H1 (cell line): ENCODE measurements around the gene TAAR9.

Source experiments
- CREB1 ChIP-seq: IDR thresholded peaks from 2 replicates; pipeline ENCODE4 v1.6.1; 2012; ENCODE audit warnings: inconsistent platforms
- POLR2A ChIP-seq, 2 experiments: IDR thresholded peaks; 1 replicate in 1 of 2; 2 replicates in 1 of 2; pipeline ENCODE4 v1.6.1; 2011; ENCODE audit warnings: low read depth in 2 of 2, low read length in 2 of 2, mild to moderate bottlenecking in 2 of 2; ENCODE audit errors: control extremely low read depth in 1 of 2
- RNF2 ChIP-seq: fragments of 200-900, 300-1000 bp; sonication (generic); IDR thresholded peaks from 2 replicates; pipeline ENCODE4 v1.7.1; 2016; ENCODE audit warnings: borderline replicate concordance, low read depth, mild to moderate bottlenecking, antibody characterized with exemption, low read length; ENCODE audit not compliant: poor library complexity, severe bottlenecking; ENCODE audit errors: missing control alignments
- RXRA ChIP-seq: IDR thresholded peaks from 2 replicates; pipeline ENCODE4 v1.6.1; 2011; ENCODE audit warnings: low read depth, mild to moderate bottlenecking, low read length, moderate library complexity; ENCODE audit not compliant: insufficient read depth
- TF ChIP-seq, protein P1 (sequence below), 3 experiments: IDR thresholded peaks; 1 replicate in 2 of 3; 2 replicates in 1 of 3; pipeline versions ENCODE4 v1.5.1 to v1.6.1; 2011; ENCODE audit warnings: low read length in 3 of 3, mild to moderate bottlenecking in 3 of 3, inconsistent platforms in 2 of 3, low read depth in 1 of 3, moderate library complexity in 1 of 3; ENCODE audit not compliant: insufficient read depth in 1 of 3; ENCODE audit errors: control extremely low read depth in 1 of 3

DNA sequence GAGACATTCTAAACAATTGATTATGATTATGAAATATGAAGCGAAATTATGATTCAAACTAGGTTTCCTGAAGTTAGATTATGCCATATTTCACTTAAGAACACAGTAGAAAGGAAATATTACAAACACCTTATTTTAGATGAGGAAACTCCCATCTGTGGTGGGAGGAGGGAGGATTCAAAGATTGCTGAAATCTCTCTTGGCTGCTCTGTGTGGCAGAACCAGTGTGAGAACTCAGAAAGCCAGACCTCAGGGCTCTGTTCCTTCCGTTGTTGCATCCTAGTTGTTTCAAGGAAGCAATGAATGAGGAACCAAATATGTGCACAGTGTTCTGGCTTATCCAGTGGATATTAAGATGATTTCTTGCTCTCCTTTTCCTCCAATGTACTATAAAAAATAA is 49.3 kb downstream of the TAAR9 start:
- TF ChIP-seq CREB1 (no peak), POLR2A (IDR thresholded peaks at IDR 0.05; ENCODE audit: control extremely low read depth in 1 of 2, low read depth in 2 of 2, low read length in 2 of 2) (no peak), RNF2 (no peak), RXRA (no peak)
- TF ChIP-seq, protein P1, sequence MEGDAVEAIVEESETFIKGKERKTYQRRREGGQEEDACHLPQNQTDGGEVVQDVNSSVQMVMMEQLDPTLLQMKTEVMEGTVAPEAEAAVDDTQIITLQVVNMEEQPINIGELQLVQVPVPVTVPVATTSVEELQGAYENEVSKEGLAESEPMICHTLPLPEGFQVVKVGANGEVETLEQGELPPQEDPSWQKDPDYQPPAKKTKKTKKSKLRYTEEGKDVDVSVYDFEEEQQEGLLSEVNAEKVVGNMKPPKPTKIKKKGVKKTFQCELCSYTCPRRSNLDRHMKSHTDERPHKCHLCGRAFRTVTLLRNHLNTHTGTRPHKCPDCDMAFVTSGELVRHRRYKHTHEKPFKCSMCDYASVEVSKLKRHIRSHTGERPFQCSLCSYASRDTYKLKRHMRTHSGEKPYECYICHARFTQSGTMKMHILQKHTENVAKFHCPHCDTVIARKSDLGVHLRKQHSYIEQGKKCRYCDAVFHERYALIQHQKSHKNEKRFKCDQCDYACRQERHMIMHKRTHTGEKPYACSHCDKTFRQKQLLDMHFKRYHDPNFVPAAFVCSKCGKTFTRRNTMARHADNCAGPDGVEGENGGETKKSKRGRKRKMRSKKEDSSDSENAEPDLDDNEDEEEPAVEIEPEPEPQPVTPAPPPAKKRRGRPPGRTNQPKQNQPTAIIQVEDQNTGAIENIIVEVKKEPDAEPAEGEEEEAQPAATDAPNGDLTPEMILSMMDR (IDR thresholded peaks at IDR 0.05; ENCODE audit: control extremely low read depth in 1 of 3, insufficient read depth in 1 of 3, low read depth in 1 of 3, low read length in 3 of 3) = no peak
